ENCODE results near the gene TXNDC17. TPM values are rescaled to one million over a fixed set of nuclear protein-coding genes. Genes with fewer than 3 reads are reported as not detected.

Gene TXNDC17
- total and polyA plus RNA-seq, 2 of the 13 experiments (the other 11 are each of a cell fraction or from before 2014, with no cell fraction given) = 188 to 266 TPM

GRCh38 chr17:6683730-6684459 is 43.0 kb downstream of the TXNDC17 start (continued):
- TF ChIP-seq ZNF737 (CRISPR knock-in tag; IDR thresholded peaks at IDR 0.05; ENCODE audit: borderline replicate concordance) = 0 out of 2 replicates have a peak, but pooled peaks have one; percentile 45
- peak; percentile 10 for TF ChIP-seq RBM22 (optimal IDR thresholded peaks at IDR 0.05; ENCODE audit: low read length)
- no peak for TF ChIP-seq ATF1 (CRISPR knock-in tag; IDR thresholded peaks at IDR 0.05)
- TF ChIP-seq SALL1 (CRISPR knock-in tag; IDR thresholded peaks at IDR 0.05) = peak; percentile 12; the same call in 1 of the 2 replicates
- no peak for TF ChIP-seq RELA (CRISPR knock-in tag; IDR thresholded peaks at IDR 0.05)
- TF ChIP-seq ZNF441 (CRISPR knock-in tag; IDR thresholded peaks at IDR 0.05; ENCODE audit: borderline replicate concordance) = 0 out of 2 replicates have a peak, but pooled peaks have one; percentile 30
- TF ChIP-seq ARID2 (CRISPR knock-in tag; IDR thresholded peaks at IDR 0.05; ENCODE audit: borderline replicate concordance) = no peak
- 0 out of 2 replicates have a peak, but pooled peaks have one; percentile 28 for TF ChIP-seq SALL2 (CRISPR knock-in tag; IDR thresholded peaks at IDR 0.05)
- no peak for TF ChIP-seq ZNF773 (CRISPR knock-in tag; IDR thresholded peaks at IDR 0.05; ENCODE audit: borderline replicate concordance)
- peak; percentile 38; the same call in 1 of the 2 replicates for TF ChIP-seq BCL3 (CRISPR knock-in tag; IDR thresholded peaks at IDR 0.05)
- TF ChIP-seq ZNF30 (CRISPR knock-in tag; IDR thresholded peaks at IDR 0.05) = no peak
- 0 out of 2 replicates have a peak, but pooled peaks have one; percentile 42 for TF ChIP-seq CCDC6 (CRISPR knock-in tag; IDR thresholded peaks at IDR 0.05)
- TF ChIP-seq ZNF343 (CRISPR knock-in tag; IDR thresholded peaks at IDR 0.05) = no peak
- TF ChIP-seq, protein P1, sequence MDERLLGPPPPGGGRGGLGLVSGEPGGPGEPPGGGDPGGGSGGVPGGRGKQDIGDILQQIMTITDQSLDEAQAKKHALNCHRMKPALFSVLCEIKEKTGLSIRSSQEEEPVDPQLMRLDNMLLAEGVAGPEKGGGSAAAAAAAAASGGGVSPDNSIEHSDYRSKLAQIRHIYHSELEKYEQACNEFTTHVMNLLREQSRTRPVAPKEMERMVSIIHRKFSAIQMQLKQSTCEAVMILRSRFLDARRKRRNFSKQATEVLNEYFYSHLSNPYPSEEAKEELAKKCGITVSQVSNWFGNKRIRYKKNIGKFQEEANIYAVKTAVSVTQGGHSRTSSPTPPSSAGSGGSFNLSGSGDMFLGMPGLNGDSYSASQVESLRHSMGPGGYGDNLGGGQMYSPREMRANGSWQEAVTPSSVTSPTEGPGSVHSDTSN (CRISPR knock-in tag; IDR thresholded peaks at IDR 0.05) = no peak
- TF ChIP-seq, protein P2, sequence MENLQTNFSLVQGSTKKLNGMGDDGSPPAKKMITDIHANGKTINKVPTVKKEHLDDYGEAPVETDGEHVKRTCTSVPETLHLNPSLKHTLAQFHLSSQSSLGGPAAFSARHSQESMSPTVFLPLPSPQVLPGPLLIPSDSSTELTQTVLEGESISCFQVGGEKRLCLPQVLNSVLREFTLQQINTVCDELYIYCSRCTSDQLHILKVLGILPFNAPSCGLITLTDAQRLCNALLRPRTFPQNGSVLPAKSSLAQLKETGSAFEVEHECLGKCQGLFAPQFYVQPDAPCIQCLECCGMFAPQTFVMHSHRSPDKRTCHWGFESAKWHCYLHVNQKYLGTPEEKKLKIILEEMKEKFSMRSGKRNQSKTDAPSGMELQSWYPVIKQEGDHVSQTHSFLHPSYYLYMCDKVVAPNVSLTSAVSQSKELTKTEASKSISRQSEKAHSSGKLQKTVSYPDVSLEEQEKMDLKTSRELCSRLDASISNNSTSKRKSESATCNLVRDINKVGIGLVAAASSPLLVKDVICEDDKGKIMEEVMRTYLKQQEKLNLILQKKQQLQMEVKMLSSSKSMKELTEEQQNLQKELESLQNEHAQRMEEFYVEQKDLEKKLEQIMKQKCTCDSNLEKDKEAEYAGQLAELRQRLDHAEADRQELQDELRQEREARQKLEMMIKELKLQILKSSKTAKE (CRISPR knock-in tag; IDR thresholded peaks at IDR 0.05; ENCODE audit: borderline replicate concordance) = no peak
- TF ChIP-seq, protein P3, sequence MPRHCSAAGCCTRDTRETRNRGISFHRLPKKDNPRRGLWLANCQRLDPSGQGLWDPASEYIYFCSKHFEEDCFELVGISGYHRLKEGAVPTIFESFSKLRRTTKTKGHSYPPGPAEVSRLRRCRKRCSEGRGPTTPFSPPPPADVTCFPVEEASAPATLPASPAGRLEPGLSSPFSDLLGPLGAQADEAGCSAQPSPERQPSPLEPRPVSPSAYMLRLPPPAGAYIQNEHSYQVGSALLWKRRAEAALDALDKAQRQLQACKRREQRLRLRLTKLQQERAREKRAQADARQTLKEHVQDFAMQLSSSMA (CRISPR knock-in tag; IDR thresholded peaks at IDR 0.05) = 0 out of 2 replicates have a peak, but pooled peaks have one; percentile 46
- TF ChIP-seq ZC3H13 (CRISPR knock-in tag; IDR thresholded peaks at IDR 0.05) = peak; percentile 99
- TF ChIP-seq THAP9 (CRISPR knock-in tag; IDR thresholded peaks at IDR 0.05; ENCODE audit: borderline replicate concordance) = peak; percentile 25; the same call in 1 of the 2 replicates
- TF ChIP-seq SSRP1 (CRISPR knock-in tag; IDR thresholded peaks at IDR 0.05) = peak; percentile 67; the same call in 1 of the 2 replicates
- TF ChIP-seq RFX5 (IDR thresholded peaks at IDR 0.05; ENCODE audit: low read depth, low read length) = no peak

All from HepG2 (cell line).